ENCODE data around the gene PRR36.
"Not testable (repeated sequence)": the region's sequence is repeated elsewhere in the genome, so short reads cannot be mapped to it uniquely, and the experiment has no call there.

Gene PRR36

GRCh38 chr19:7900931-7901330 is 26.7 kb upstream of the PRR36 start:
- DNase-seq (ENCODE audit: extremely low spot score, insufficient read length, low read depth) (no peak), FAIRE-seq (no peak)

- FAIRE-seq (no peak), DNase-seq (ENCODE audit: extremely low spot score, insufficient read length, low read depth) (no peak)
These were observed 26.2 kb upstream of the PRR36 start for GRCh38 chr19:7900401-7900870.

- DNase-seq (ENCODE audit: extremely low spot score, insufficient read length, low read depth), result no peak
- no peak for FAIRE-seq
These were observed 25.7 kb upstream of the PRR36 start for GRCh38 chr19:7899751-7900378.

- no peak for DNase-seq (ENCODE audit: extremely low spot score, insufficient read length, low read depth)
- FAIRE-seq, result no peak
These were observed 24.8 kb upstream of the PRR36 start for GRCh38 chr19:7898967-7899366.

GRCh38 chr19:7897292-7897691 is 23.1 kb upstream of the PRR36 start:
- no peak for DNase-seq (ENCODE audit: extremely low spot score, insufficient read length, low read depth)
- FAIRE-seq, result no peak

- FAIRE-seq, result no peak
- DNase-seq (ENCODE audit: extremely low spot score, insufficient read length, low read depth), result no peak
These were observed 21.4 kb upstream of the PRR36 start for GRCh38 chr19:7895565-7895964.

GRCh38 chr19:7894612-7895309 is 20.6 kb upstream of the PRR36 start:
- FAIRE-seq, result no peak
- DNase-seq (ENCODE audit: extremely low spot score, insufficient read length, low read depth), result no peak

GRCh38 chr19:7893362-7894101 is 19.3 kb upstream of the PRR36 start:
- not testable (repeated sequence) for FAIRE-seq; DNase-seq (ENCODE audit: extremely low spot score, insufficient read length, low read depth)

GRCh38 chr19:7888826-7889217 is 14.6 kb upstream of the PRR36 start:
- DNase-seq (ENCODE audit: extremely low spot score, insufficient read length, low read depth), result no peak
- no peak for FAIRE-seq

- no peak for DNase-seq (ENCODE audit: extremely low spot score, insufficient read length, low read depth)
- no peak for FAIRE-seq
These were observed 14.1 kb upstream of the PRR36 start, which contains the start of gene LRRC8E for GRCh38 chr19:7888145-7888825. Gene LRRC8E, plus strand, starts transcription at chr19:7888510. Its CDS starts 7,094 bp downstream, at chr19:7895604.

- DNase-seq (ENCODE audit: extremely low spot score, insufficient read length, low read depth) (no peak), FAIRE-seq (no peak)
These were observed 13.4 kb upstream of the PRR36 start for GRCh38 chr19:7887408-7888144.

GRCh38 chr19:7885818-7886217 is 11.6 kb upstream of the PRR36 start:
- DNase-seq (ENCODE audit: extremely low spot score, insufficient read length, low read depth), result no peak
- FAIRE-seq, result no peak

- no peak for DNase-seq (ENCODE audit: extremely low spot score, insufficient read length, low read depth)
- FAIRE-seq, result no peak
These were observed 9.8 kb upstream of the PRR36 start for GRCh38 chr19:7883796-7884570.

- FAIRE-seq (no peak), DNase-seq (ENCODE audit: extremely low spot score, insufficient read length, low read depth) (no peak)
These were observed 8.9 kb upstream of the PRR36 start for GRCh38 chr19:7883105-7883504.

GRCh38 chr19:7881910-7882309 is 7.7 kb upstream of the PRR36 start:
- no peak for FAIRE-seq
- DNase-seq (ENCODE audit: extremely low spot score, insufficient read length, low read depth), result no peak

GRCh38 chr19:7879836-7880235 is 5.6 kb upstream of the PRR36 start:
- FAIRE-seq (no peak), DNase-seq (ENCODE audit: extremely low spot score, insufficient read length, low read depth) (no peak)

GRCh38 chr19:7879111-7879807 is 5.1 kb upstream of the PRR36 start:
- no peak for FAIRE-seq

GRCh38 chr19:7877249-7877836 is 3.2 kb upstream of the PRR36 start:
- DNase-seq (ENCODE audit: extremely low spot score, insufficient read length, low read depth), result no peak
- FAIRE-seq, result no peak

More at GRCh38 chr19:7879111-7879807, 5.1 kb upstream of the PRR36 start:
- no peak for DNase-seq (ENCODE audit: extremely low spot score, insufficient read length, low read depth)

All from GM18507 (cell line).